Measurements from ENCODE around the gene GALNT15.

- TF ChIP-seq CTCF (IDR thresholded peaks at IDR 0.05; ENCODE audit: low read depth, low read length) (no peak), EZH2phosphoT487 (IDR thresholded peaks at IDR 0.05; ENCODE audit: low read depth) (no peak)
These were observed 29.3 kb upstream of the GALNT15 start for GRCh38 chr3:16145176-16145575.
